HCT116 (cell line): ENCODE data around the gene PLAGL1.

Source experiments
- CEBPB ChIP-seq: IDR thresholded peaks from 2 replicates; pipeline ENCODE4 v1.6.1; 2012; ENCODE audit warnings: low read depth
- CTCF ChIP-seq, 3 experiments: fragments of 200-600 bp in 1 of 3; sonication (generic) in 1 of 3; IDR thresholded peaks in 2 of 3; conservative IDR thresholded peaks in 1 of 3; 2 replicates each; pipeline ENCODE4 v1.5.1; 2012 to 2017; ENCODE audit warnings: low read depth in 2 of 3, low read length in 2 of 3, antibody characterized with exemption in 1 of 3, borderline replicate concordance in 1 of 3, control low read depth in 1 of 3, mild to moderate bottlenecking in 1 of 3, mixed read lengths in 1 of 3, mixed run types in 1 of 3, moderate library complexity in 1 of 3; ENCODE audit not compliant: insufficient read depth in 1 of 3
- EZH2phosphoT487 ChIP-seq: fragments of 200-600 bp; IDR thresholded peaks from 2 replicates; pipeline ENCODE4 v1.6.1; 2018; ENCODE audit warnings: antibody characterized with exemption, borderline replicate concordance
- MAX ChIP-seq: IDR thresholded peaks from 2 replicates; pipeline ENCODE4 v1.6.1; 2012
- POLR2A ChIP-seq: IDR thresholded peaks from 2 replicates; pipeline ENCODE4 v1.7.0; 2011; ENCODE audit warnings: borderline replicate concordance; ENCODE audit not compliant: insufficient read depth, insufficient read length; ENCODE audit errors: extremely low read depth
- POLR2AphosphoS5 ChIP-seq: IDR thresholded peaks from 2 replicates; pipeline ENCODE4 v1.6.1; 2011; ENCODE audit warnings: mild to moderate bottlenecking, low read depth, low read length, moderate library complexity
- RAD21 ChIP-seq: IDR thresholded peaks from 2 replicates; pipeline ENCODE4 v1.6.1; 2012; ENCODE audit warnings: low read depth, mild to moderate bottlenecking
- REST ChIP-seq: IDR thresholded peaks from 2 replicates; pipeline ENCODE4 v1.6.1; 2012; ENCODE audit warnings: low read depth
- SRF ChIP-seq: IDR thresholded peaks from 2 replicates; pipeline ENCODE4 v1.6.1; 2012; ENCODE audit warnings: low read depth
- TCF7L2 ChIP-seq: IDR thresholded peaks from 2 replicates; pipeline ENCODE4 v1.7.0; 2011; ENCODE audit warnings: borderline replicate concordance, inconsistent platforms; ENCODE audit not compliant: insufficient read depth, insufficient read length; ENCODE audit errors: extremely low read depth
- YY1 ChIP-seq: IDR thresholded peaks from 2 replicates; pipeline ENCODE4 v1.6.1; 2011; ENCODE audit warnings: low read length, low read depth, moderate library complexity, mild to moderate bottlenecking; ENCODE audit not compliant: insufficient replicate concordance; ENCODE audit errors: extremely low read depth
- ZFX ChIP-seq: fragments of 450-650 bp; IDR thresholded peaks from 2 replicates; pipeline ENCODE4 v1.6.1; 2017
- ZNF274 ChIP-seq: fragments of 200-500 bp; sonication (Bioruptor generic); IDR thresholded peaks from 2 replicates; pipeline ENCODE4 v1.6.1; 2014; ENCODE audit warnings: mild to moderate bottlenecking, low read depth, low read length, inconsistent platforms
- TF ChIP-seq, protein P1 (sequence below): IDR thresholded peaks from 2 replicates; pipeline ENCODE4 v1.6.1; 2011; ENCODE audit warnings: mild to moderate bottlenecking, low read length, moderate library complexity; ENCODE audit not compliant: insufficient replicate concordance; ENCODE audit errors: extremely low read depth

DNA sequence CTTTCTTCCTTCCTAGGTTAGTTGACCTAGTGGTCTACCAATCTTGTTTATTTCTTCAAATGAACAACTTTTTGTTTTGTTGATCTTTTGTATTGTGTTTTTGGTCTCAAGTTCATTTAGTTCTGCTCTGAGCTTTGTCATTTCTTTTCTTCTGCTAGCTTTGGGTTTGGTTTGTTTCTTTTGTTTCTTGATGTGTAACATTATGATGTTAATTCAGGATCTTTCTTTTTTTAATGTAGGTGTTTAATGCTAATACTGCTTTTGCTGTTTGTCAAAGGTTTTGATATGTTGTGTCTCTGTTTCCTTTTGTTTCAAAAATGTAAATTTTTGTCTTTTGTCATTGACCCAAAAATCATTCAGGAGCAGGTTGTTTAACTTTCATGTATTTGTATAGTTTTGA is 78.1 kb downstream of the PLAGL1 start:
- no peak for TF ChIP-seq CEBPB
- no peak for TF ChIP-seq CTCF (IDR thresholded peaks at IDR 0.05 in 2 of 3, conservative IDR thresholded peaks at IDR 0.05 in 1 of 3; ENCODE audit: borderline replicate concordance in 1 of 3, insufficient read depth in 1 of 3, low read depth in 2 of 3, low read length in 2 of 3)
- TF ChIP-seq TCF7L2 = no peak
- TF ChIP-seq YY1 = no peak
- TF ChIP-seq ZFX = no peak
- TF ChIP-seq SRF = no peak
- TF ChIP-seq MAX = no peak
- TF ChIP-seq POLR2A = no peak
- TF ChIP-seq POLR2AphosphoS5 = no peak
- TF ChIP-seq RAD21 = no peak
- TF ChIP-seq REST = no peak
- TF ChIP-seq, protein P1, sequence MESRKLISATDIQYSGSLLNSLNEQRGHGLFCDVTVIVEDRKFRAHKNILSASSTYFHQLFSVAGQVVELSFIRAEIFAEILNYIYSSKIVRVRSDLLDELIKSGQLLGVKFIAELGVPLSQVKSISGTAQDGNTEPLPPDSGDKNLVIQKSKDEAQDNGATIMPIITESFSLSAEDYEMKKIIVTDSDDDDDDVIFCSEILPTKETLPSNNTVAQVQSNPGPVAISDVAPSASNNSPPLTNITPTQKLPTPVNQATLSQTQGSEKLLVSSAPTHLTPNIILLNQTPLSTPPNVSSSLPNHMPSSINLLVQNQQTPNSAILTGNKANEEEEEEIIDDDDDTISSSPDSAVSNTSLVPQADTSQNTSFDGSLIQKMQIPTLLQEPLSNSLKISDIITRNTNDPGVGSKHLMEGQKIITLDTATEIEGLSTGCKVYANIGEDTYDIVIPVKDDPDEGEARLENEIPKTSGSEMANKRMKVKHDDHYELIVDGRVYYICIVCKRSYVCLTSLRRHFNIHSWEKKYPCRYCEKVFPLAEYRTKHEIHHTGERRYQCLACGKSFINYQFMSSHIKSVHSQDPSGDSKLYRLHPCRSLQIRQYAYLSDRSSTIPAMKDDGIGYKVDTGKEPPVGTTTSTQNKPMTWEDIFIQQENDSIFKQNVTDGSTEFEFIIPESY = no peak
- no peak for TF ChIP-seq EZH2phosphoT487
- no peak for TF ChIP-seq ZNF274
